HT1080 (cell line): ENCODE results near the gene NDUFA13. TPM values are rescaled to one million over a fixed set of nuclear protein-coding genes. Genes with fewer than 3 reads are reported as not detected.
A peak's percentile ranks its signal among the peaks of the same experiment; 100 is the strongest.

ENCODE experiments used
- DNase-seq: peaks from one replicate; pipeline ENCODE4 v3.0.0-alpha.2; 2015; ENCODE audit warnings: low read depth
- total RNA-seq: library from RNA; depleted of rRNA; stranded (reverse); fragments of >200 nt; shearing (Covaris generic); gene quantifications from 2 replicates; pipeline ENCODE4 v1.2.3, GENCODE V29; 2014

Gene NDUFA13
- total RNA-seq, 1 experiment from 2014 or later = 142 TPM

DNA sequence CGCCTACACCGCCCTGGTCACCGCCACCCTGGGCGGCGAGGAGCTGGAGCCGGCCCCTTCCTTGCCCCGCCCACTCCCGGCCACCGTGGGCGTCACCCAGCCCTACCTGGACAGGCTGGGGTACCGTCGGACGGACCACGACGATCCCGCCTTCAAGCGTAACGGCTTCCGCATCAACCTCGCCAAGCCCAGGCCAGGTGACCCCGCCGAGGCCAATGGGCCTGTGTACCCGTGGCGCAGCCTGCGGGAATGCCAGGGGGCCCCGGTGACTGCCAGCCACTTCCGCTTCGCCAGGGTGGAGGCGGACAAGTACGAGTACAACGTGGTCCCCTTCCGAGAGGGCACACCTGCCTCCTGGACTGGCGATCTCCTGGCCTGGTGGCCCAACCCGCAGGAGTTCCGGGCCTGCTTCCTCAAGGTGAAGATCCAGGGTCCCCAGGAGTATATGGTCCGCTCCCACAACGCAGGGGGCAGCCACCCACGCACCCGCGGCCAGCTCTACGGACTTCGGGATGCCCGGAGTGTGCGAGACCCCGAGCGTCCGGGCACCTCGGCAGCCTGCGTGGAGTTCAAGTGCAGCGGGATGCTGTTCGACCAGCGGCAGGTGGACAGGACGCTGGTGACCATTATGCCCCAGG, 29.0 kb downstream of the NDUFA13 start:
- DNase-seq = no peak

GRCh38 chr19:19545707-19546106, 29.7 kb downstream of the NDUFA13 start:
- DNase-seq = no peak

DNA sequence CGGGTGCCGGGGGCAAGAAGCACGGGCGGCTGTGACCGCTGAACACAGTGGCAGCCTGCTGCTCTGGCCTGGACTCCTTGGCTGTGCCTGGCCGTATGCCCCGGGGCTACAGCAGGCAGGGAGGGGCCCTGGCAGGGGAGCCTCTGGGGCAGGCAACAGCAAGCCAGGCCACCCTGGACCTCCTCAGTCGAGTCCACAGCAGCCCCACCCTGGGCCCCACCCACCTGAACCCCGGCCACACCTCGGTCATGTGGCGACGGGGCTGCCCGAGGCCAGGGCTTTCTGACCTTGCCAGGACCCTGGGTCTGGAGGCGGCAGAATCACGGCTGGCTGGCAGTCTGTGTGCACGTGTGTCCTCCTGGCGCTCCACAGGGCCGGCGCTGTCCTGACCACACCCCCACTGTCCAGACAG, 30.7 kb downstream of the NDUFA13 start:
- no peak for DNase-seq

DNA sequence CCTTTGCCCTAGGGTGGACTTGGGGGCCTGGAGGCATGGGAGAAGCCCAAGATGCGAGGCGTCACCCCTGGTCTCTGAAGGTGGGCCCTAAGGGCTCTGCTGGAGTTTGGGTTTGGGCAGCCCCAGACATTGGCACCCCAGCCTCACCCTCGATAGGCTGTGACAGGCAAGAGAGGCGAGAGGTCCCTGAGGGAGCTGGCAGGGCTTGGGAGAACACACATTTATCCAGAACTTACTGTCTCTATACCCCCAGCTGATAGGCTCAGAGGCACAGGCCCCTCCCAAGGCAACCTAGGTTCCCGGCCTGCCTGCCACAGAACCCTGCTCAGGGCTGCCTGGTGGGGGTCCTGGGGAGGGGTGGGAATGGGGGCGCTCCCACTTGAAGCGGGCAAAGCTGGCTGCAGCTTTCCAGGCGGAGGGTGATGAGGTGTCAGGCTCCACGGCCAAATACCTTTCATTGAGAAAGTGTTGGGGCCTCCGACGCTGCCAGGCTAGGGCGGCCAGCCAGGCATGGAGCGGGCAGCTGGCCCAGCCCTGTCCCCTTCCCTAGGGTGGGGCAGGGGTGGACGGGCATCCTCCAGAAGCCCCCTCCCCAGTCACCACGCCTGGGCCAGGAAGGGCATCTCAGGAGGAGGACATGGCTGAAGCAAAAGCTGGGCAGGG, 31.8 kb downstream of the NDUFA13 start:
- no peak for DNase-seq

GRCh38 chr19:19548915-19549759, 33.1 kb downstream of the NDUFA13 start:
- DNase-seq = no peak

GRCh38 chr19:19549804-19550464, 33.9 kb downstream of the NDUFA13 start:
- no peak for DNase-seq

GRCh38 chr19:19550485-19550929, 34.5 kb downstream of the NDUFA13 start:
- peak; percentile 20 for DNase-seq

GRCh38 chr19:19550972-19551852, 35.2 kb downstream of the NDUFA13 start:
- no peak for DNase-seq

GRCh38 chr19:19551853-19552192, 35.8 kb downstream of the NDUFA13 start:
- no peak for DNase-seq

- peak; percentile 22 for DNase-seq
Observed at GRCh38 chr19:19552798-19553197, 36.8 kb downstream of the NDUFA13 start.

GRCh38 chr19:19553670-19554069, 37.6 kb downstream of the NDUFA13 start:
- no peak for DNase-seq

GRCh38 chr19:19554074-19555023, 38.3 kb downstream of the NDUFA13 start:
- DNase-seq = peak; percentile 32

DNA sequence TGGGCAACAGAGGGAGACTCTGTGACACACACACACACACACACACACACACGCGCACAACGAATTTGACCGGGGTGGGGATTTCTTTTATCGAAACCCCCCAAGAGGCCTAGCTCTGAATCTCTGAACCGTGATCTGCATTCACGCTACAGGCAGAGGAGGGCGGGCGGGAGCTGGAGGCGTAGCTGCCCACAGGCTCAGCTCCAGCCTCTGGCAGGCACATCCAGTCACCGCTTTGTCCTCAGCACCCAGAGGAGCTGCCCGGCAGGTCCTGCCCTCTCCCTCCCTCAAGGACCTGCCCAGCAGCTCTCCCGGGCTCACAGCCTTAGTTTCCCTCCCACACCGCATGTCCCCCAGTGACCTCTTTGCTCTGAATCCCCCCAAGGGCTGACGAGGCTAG, 42.0 kb downstream of the NDUFA13 start:
- DNase-seq = no peak

GRCh38 chr19:19558636-19559035, 42.6 kb downstream of the NDUFA13 start:
- DNase-seq = no peak

DNA sequence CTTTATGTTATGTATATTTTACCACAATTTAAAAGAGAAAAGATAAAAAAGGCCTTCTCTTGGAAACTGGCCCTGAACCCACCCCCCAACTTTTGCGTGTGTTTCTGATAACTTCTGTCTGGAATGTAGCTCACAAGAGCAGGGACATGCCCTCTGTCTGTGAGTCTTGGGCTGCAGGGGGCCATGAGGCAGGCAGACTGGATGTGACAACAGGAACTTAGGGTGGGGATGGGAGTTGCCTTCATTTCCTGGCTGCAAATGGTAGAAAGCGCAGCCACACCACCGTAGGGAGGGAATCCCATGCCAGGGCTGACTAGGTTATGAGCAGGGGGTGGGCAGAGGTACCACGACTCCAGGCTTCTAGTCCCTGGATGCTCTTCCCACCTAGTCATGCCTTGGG, 43.9 kb downstream of the NDUFA13 start:
- DNase-seq = no peak

- DNase-seq = no peak
Observed at GRCh38 chr19:19561946-19562664, 46.1 kb downstream of the NDUFA13 start.

GRCh38 chr19:19562665-19563347, 46.8 kb downstream of the NDUFA13 start:
- no peak for DNase-seq

- DNase-seq = no peak
Observed at GRCh38 chr19:19563348-19563848, 47.4 kb downstream of the NDUFA13 start.
